Breast epithelium (tissue), 3 donors: ENCODE data around the gene CYFIP2.

Source experiments
- CTCF ChIP-seq, 3 donors: fragments of 450-650 bp; IDR thresholded peaks; one replicate each; pipeline ENCODE4 v1.5.1; 2016 to 2017; ENCODE audit warnings: antibody characterized with exemption in 3 of 3, mild to moderate bottlenecking in 3 of 3, moderate library complexity in 3 of 3
- POLR2A ChIP-seq: fragments of 450-650 bp; IDR thresholded peaks from one replicate; pipeline ENCODE4 v1.6.1; 2016; ENCODE audit warnings: antibody characterized with exemption, mild to moderate bottlenecking, moderate library complexity
- POLR2AphosphoS5 ChIP-seq, 3 donors: sonication (generic); formaldehyde crosslinking; IDR thresholded peaks; one replicate each; pipeline ENCODE4 v1.6.1; 2017; ENCODE audit warnings: antibody characterized with exemption in 3 of 3

- no peak for TF ChIP-seq CTCF (IDR thresholded peaks at IDR 0.05)
- no peak for TF ChIP-seq POLR2A
- no peak for TF ChIP-seq POLR2AphosphoS5 (IDR thresholded peaks at IDR 0.05)
These were observed 7.5 kb upstream of the CYFIP2 start for GRCh38 chr5:157258450-157258849.
